Hematopoietic multipotent progenitor cell treated with erythropoietin and hydrocortisone succinate and interleukin-3 and kit ligand, for 4 days (in vitro differentiated cells): Measurements from ENCODE around the gene GRIK3.

ENCODE experiments used
- DNase-seq: peaks from one replicate; pipeline ENCODE4 v3.0.0-alpha.2; 2015

Gene GRIK3

GRCh38 chr1:36846357-36846756, 188.0 kb downstream of the GRIK3 start:
- DNase-seq = no peak

GRCh38 chr1:36845802-36846201, 188.5 kb downstream of the GRIK3 start:
- DNase-seq = no peak

GRCh38 chr1:36844917-36845316, 189.4 kb downstream of the GRIK3 start:
- no peak for DNase-seq

GRCh38 chr1:36843906-36844610, 190.3 kb downstream of the GRIK3 start:
- no peak for DNase-seq

GRCh38 chr1:36843027-36843426, 191.3 kb downstream of the GRIK3 start:
- DNase-seq = no peak

- DNase-seq = no peak
These were observed 191.9 kb downstream of the GRIK3 start for GRCh38 chr1:36842448-36842847.

GRCh38 chr1:36839485-36839884, 194.8 kb downstream of the GRIK3 start:
- DNase-seq = no peak

GRCh38 chr1:36838888-36839287, 195.4 kb downstream of the GRIK3 start:
- no peak for DNase-seq

GRCh38 chr1:36836916-36837315, 197.4 kb downstream of the GRIK3 start:
- DNase-seq = no peak

- DNase-seq = no peak
These were observed 198.0 kb downstream of the GRIK3 start for GRCh38 chr1:36836196-36836883.

GRCh38 chr1:36835696-36836095, 198.6 kb downstream of the GRIK3 start:
- DNase-seq = no peak

GRCh38 chr1:36835017-36835695, 199.2 kb downstream of the GRIK3 start:
- DNase-seq = no peak

GRCh38 chr1:36834586-36834985, 199.7 kb downstream of the GRIK3 start:
- no peak for DNase-seq

GRCh38 chr1:36831186-36831810, 203.0 kb downstream of the GRIK3 start:
- no peak for DNase-seq

GRCh38 chr1:36829961-36830360, 204.4 kb downstream of the GRIK3 start:
- no peak for DNase-seq

GRCh38 chr1:36829066-36829465, 205.2 kb downstream of the GRIK3 start:
- DNase-seq = no peak

- no peak for DNase-seq
These were observed 209.1 kb downstream of the GRIK3 start for GRCh38 chr1:36825226-36825625.

GRCh38 chr1:36824390-36824861, 209.9 kb downstream of the GRIK3 start:
- peak; percentile 20 for DNase-seq

- no peak for DNase-seq
These were observed 211.7 kb downstream of the GRIK3 start for GRCh38 chr1:36822648-36823047.

GRCh38 chr1:36821386-36821785, 212.9 kb downstream of the GRIK3 start:
- DNase-seq = no peak

- DNase-seq = no peak
These were observed 215.5 kb downstream of the GRIK3 start for GRCh38 chr1:36818771-36819170.

GRCh38 chr1:36816348-36816747, 218.0 kb downstream of the GRIK3 start:
- no peak for DNase-seq

GRCh38 chr1:36814774-36815173, 219.5 kb downstream of the GRIK3 start:
- no peak for DNase-seq
